Nephron progenitor cell (in vitro differentiated cells): ENCODE results near the gene PIAS1.
A peak's percentile ranks its signal among the peaks of the same experiment; 100 is the strongest.
"Not testable (repeated sequence)": the region's sequence is repeated elsewhere in the genome, so short reads cannot be mapped to it uniquely, and the experiment has no call there.

ENCODE experiments used
- DNase-seq: peaks from one replicate; pipeline ENCODE4 v3.0.0; 2021
- H3K27ac Mint-ChIP-seq: 2 replicates; pipeline ENCODE4 v1.8.0; 2021; ENCODE audit warnings: mild to moderate bottlenecking, moderate library complexity, mixed read lengths
- H3K27me3 Mint-ChIP-seq: 2 replicates; pipeline ENCODE4 v1.8.0; 2021; ENCODE audit warnings: mild to moderate bottlenecking, low read depth, mixed read lengths; ENCODE audit not compliant: poor library complexity
- H3K36me3 Mint-ChIP-seq: 2 replicates; pipeline ENCODE4 v1.8.0; 2021; ENCODE audit warnings: low read depth, mixed read lengths
- H3K4me1 Mint-ChIP-seq: 2 replicates; pipeline ENCODE4 v1.8.0; 2021; ENCODE audit warnings: mixed read lengths
- H3K4me3 Mint-ChIP-seq: 2 replicates; pipeline ENCODE4 v1.8.0; 2021; ENCODE audit warnings: mild to moderate bottlenecking, moderate library complexity, mixed read lengths
- H3K9me3 Mint-ChIP-seq: 2 replicates; pipeline ENCODE4 v1.8.0; 2021; ENCODE audit warnings: mild to moderate bottlenecking, moderate library complexity, mixed read lengths
- TF ChIP-seq, protein P1 (sequence below): fragments of 200-600 bp; sonication (generic); IDR thresholded peaks from 2 replicates; pipeline ENCODE4 v1.5.0; 2021; ENCODE audit warnings: antibody characterized with exemption

The PIAS1 gene

DNA sequence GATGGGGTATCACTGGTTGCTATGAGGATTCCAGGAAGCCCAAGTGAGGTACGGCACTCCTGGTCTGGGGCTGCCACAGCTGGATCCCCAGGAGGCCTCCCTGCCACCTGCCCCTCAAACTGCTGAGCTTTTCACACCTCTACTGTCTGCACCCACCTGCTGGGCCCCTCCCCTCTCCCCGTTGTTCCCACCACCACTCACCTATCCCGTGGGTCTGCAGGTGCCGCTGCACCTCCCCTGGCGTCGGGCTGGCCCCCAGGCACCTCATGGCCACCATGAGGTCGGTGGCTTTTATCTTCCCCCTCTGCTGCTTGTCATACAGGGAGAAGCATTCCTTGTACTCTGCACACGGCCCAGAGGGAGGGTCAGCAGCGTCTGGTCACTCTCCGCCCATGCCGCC, 145.2 kb downstream of the PIAS1 start:
- Mint-ChIP-seq H3K36me3 (no peaks in the 10 kb centered on the region), H3K27me3 (no peaks in the 10 kb centered on the region), H3K4me3 (no peak overlapping the region), H3K4me1 (peaks cover 61% of the 10 kb centered on the region), H3K9me3 (no peaks in the 10 kb centered on the region), H3K27ac (no peak overlapping the region)
- no peak for DNase-seq
- TF ChIP-seq, protein P1, sequence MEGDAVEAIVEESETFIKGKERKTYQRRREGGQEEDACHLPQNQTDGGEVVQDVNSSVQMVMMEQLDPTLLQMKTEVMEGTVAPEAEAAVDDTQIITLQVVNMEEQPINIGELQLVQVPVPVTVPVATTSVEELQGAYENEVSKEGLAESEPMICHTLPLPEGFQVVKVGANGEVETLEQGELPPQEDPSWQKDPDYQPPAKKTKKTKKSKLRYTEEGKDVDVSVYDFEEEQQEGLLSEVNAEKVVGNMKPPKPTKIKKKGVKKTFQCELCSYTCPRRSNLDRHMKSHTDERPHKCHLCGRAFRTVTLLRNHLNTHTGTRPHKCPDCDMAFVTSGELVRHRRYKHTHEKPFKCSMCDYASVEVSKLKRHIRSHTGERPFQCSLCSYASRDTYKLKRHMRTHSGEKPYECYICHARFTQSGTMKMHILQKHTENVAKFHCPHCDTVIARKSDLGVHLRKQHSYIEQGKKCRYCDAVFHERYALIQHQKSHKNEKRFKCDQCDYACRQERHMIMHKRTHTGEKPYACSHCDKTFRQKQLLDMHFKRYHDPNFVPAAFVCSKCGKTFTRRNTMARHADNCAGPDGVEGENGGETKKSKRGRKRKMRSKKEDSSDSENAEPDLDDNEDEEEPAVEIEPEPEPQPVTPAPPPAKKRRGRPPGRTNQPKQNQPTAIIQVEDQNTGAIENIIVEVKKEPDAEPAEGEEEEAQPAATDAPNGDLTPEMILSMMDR: no peak

DNA sequence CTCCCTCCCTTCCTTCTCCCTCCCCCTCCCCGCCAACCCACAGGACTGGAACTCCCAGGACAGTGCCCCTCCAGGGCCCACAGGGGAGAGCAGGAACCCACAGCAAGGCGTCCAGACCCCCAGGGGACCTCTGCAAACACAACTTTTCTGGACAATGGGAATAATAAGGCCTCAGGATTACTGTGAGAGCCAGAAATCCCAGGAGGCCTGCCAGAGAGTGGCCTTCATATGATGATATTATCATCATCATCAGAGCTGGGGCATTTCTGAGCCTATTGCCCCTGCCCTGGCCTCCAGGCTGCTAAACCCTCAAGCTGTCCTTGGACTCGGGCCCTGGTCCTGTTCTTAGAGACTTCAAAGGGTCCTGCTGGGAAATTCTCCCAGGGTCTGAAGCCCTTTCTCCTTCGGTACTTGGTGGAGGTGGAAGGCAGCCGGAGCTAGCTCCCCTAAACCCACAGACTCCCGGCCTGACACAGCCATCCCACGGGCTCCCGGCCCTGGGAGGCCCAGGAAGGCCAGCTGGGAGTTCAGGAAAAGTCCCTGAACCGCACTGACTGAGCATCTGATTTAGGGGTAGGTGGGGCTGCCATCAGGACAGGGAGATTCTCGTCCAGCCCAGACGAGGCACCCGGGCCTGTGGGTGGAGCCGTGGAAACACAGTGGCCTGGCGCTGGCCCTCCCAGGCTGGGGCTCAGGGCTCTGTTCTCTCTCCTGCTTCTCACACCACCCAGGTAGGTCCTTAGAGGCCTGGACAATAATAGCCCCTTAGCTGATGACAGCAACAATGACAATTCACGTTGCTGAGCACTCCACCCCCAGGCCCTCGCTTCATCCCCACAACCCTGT, 146.1 kb downstream of the PIAS1 start:
- no peak overlapping the region for H3K4me3 Mint-ChIP-seq
- no peaks in the 10 kb centered on the region for H3K36me3 Mint-ChIP-seq
- H3K4me1 Mint-ChIP-seq: peaks cover 64% of the 10 kb centered on the region
- H3K27ac Mint-ChIP-seq: peak overlapping the region; percentile 39
- no peaks in the 10 kb centered on the region for H3K9me3 Mint-ChIP-seq
- no peaks in the 10 kb centered on the region for H3K27me3 Mint-ChIP-seq
- DNase-seq: peak; percentile 39
- TF ChIP-seq, protein P1: no peak

DNA sequence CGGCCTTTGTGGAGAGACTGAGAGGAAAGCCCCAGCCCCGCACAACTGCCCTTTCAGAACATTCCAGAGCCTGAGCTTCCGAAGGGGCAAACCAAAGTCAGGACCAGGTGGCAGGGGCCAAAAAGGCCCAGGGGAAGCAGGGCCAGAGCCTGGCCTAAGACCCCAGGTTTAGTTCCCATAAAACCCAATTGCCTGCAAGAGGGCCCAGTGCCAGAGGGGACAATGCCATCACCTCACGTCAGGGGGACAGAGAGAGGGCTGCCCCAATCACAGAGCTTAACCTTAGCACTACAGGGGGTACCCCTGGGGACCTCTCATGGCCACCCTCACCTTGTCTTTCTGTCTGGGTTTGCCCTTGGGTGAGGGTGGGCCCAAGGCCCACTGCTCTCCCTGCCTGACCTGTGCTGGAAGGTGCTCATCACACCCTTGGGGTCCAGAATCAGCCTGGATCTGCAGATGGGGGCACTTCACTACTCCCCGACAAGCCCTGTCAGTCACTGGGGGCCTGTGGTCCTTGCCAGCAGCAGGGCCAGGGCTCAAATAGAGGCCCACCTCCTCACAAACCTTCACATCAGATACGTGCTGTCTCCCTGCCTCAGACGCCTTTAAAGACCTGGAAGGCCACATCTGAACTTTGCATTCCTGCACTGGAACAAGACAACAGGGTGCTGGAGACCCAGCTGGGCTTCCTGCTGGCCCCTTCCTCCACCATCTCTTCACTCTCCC, 147.2 kb downstream of the PIAS1 start:
- no peak for DNase-seq

DNA sequence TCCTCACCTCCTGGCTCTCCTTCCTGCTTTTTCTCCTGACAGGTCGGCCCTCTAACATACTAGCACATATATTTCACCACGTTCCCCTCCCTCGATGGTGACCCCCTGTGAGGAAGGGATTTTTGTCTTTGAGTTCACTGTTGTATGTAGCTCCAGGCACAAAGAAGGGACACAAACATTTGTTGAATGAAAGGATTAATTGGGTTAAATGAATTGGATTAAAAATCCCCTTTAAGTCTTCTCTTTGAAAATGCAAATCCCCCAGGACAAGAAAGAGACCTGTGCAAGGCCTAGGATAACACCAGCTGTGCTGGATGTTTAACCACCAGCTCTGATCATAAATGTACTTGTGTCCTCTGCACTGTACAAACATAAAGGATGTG, 147.8 kb downstream of the PIAS1 start:
- H3K36me3 Mint-ChIP-seq: no peaks in the 10 kb centered on the region
- no peak for DNase-seq
- H3K4me3 Mint-ChIP-seq: no peak overlapping the region
- H3K27me3 Mint-ChIP-seq: no peaks in the 10 kb centered on the region
- H3K4me1 Mint-ChIP-seq: peaks cover 79% of the 10 kb centered on the region
- no peaks in the 10 kb centered on the region for H3K9me3 Mint-ChIP-seq
- TF ChIP-seq, protein P1: no peak
- peak overlapping the region; percentile 8 for H3K27ac Mint-ChIP-seq

More for the DNA sequence above, 147.2 kb downstream of the PIAS1 start:
- peaks cover 74% of the 10 kb centered on the region for H3K4me1 Mint-ChIP-seq
- TF ChIP-seq, protein P1: no peak
- H3K4me3 Mint-ChIP-seq: no peak overlapping the region
- H3K36me3 Mint-ChIP-seq: no peaks in the 10 kb centered on the region
- H3K27ac Mint-ChIP-seq: peak overlapping the region; percentile 8
- no peaks in the 10 kb centered on the region for H3K9me3 Mint-ChIP-seq
- H3K27me3 Mint-ChIP-seq: no peaks in the 10 kb centered on the region

DNA sequence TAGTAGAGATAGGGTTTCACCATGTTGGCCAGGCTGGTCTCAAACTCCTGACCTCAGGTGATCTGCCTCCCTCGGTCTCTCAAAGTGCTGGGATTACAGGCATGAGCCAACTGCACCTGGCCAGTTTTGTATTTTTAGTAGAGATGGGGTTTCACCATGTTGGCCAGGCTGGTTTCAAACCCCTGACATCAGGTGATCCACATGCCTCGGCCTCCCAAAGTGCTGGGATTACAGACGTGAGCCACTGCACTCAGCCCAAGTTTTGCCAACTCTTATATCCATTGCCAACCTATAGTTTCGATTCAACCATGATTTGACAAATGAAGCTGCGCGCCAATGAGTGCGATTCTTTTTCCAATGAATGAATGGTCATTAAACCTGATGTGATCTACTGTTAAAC, 148.9 kb downstream of the PIAS1 start:
- H3K27me3 Mint-ChIP-seq, H3K27ac Mint-ChIP-seq, H3K36me3 Mint-ChIP-seq, H3K4me3 Mint-ChIP-seq, H3K9me3 Mint-ChIP-seq, DNase-seq: not testable (repeated sequence)
- peaks cover 75% of the 10 kb centered on the region for H3K4me1 Mint-ChIP-seq

DNA sequence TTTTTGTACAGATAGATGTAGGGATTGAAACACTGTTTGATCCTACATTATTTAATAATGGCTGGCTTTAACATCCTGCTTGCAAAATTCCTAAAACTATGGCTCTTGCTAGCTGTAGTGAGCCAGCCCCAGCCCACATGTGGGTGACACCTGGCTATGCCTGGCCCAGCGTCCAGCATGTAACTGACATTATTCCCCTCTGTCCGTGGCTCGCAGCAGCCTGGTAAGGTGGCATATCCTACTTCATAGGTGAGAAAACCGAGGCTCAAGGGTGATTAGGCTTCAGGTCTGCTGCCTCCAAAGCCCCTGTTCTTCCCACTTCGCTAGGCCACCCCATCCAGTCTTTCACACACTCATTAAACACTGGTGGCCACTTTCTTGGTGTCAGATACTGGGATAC, 149.4 kb downstream of the PIAS1 start:
- no peak overlapping the region for H3K27ac Mint-ChIP-seq
- H3K4me3 Mint-ChIP-seq: no peak overlapping the region
- H3K27me3 Mint-ChIP-seq: peaks cover 6% of the 10 kb centered on the region
- TF ChIP-seq, protein P1: no peak
- H3K9me3 Mint-ChIP-seq: no peaks in the 10 kb centered on the region
- peaks cover 75% of the 10 kb centered on the region for H3K4me1 Mint-ChIP-seq
- H3K36me3 Mint-ChIP-seq: no peaks in the 10 kb centered on the region
- DNase-seq: no peak
